Esophagus (tissue), 2 donors: ENCODE measurements around the gene PALLD. TPM values are rescaled to one million over a fixed set of nuclear protein-coding genes. Genes with fewer than 3 reads are reported as not detected.

Experiments
- H3K27ac ChIP-seq, 2 donors: one replicate each; pipeline ENCODE4 v1.5.1; 2013; ENCODE audit warnings: low read depth in 2 of 2, mild to moderate bottlenecking in 2 of 2, inconsistent platforms in 1 of 2, low read length in 1 of 2, moderate library complexity in 1 of 2
- H3K27me3 ChIP-seq, 2 donors: one replicate each; pipeline ENCODE4 v1.6.1; 2013; ENCODE audit warnings: low read length in 2 of 2, control low read depth in 1 of 2, mild to moderate bottlenecking in 1 of 2; ENCODE audit not compliant: insufficient read depth in 2 of 2, control insufficient read depth in 1 of 2
- H3K36me3 ChIP-seq, 2 donors: one replicate each; pipeline ENCODE4 v1.6.1; 2013; ENCODE audit warnings: low read length in 1 of 2; ENCODE audit not compliant: control insufficient read depth in 2 of 2, insufficient read depth in 2 of 2
- H3K4me1 ChIP-seq, 2 donors: one replicate each; pipeline ENCODE4 v1.6.1; 2013; ENCODE audit warnings: low read length in 1 of 2; ENCODE audit not compliant: control insufficient read depth in 2 of 2, insufficient read depth in 2 of 2
- H3K4me3 ChIP-seq, 2 donors: one replicate each; pipeline ENCODE4 v1.5.1; 2013; ENCODE audit warnings: low read length in 2 of 2, mild to moderate bottlenecking in 2 of 2, low read depth in 1 of 2, moderate library complexity in 1 of 2
- H3K9me3 ChIP-seq, 2 donors: one replicate each; pipeline ENCODE4 v1.6.1; 2013; ENCODE audit warnings: mild to moderate bottlenecking in 2 of 2, low read depth in 1 of 2, low read length in 1 of 2, moderate library complexity in 1 of 2; ENCODE audit not compliant: control insufficient read depth in 2 of 2, insufficient read depth in 1 of 2
- WGBS, 2 donors: extraction: QIAGEN DNeasy Blood & Tissue Kit; methylation state at CpG; one replicate each; pipeline ENCODE4 v1.1.7; 2013; 5-methylcytosine and 5-hydroxymethylcytosine counted together
- polyA plus RNA-seq, 2 donors: library from polyadenylated mRNA; stranded (reverse); fragments of 200-250 nt; gene quantifications; one replicate each; pipeline ENCODE4 v1.2.3, GENCODE V29; 2013
- donor health status: healthy with polysubstance abuse.
- donor health status: Bipolar disorder and iron deficiency.

Gene PALLD
- polyA plus RNA-seq, 2 donors, result 34.7 to 101 TPM

- no peaks in the 10 kb centered on the region for H3K27me3 ChIP-seq
- no peaks in the 10 kb centered on the region for H3K4me1 ChIP-seq
- H3K4me3 ChIP-seq, result no peak overlapping the region
- H3K36me3 ChIP-seq, result no peaks in the 10 kb centered on the region
- H3K9me3 ChIP-seq, result no peaks in the 10 kb centered on the region
- H3K27ac ChIP-seq, result no peak overlapping the region
- WGBS, 2 donors, result 57 to 77% methylated on average over 3 of the region's 3 CpGs
These were observed 8.0 kb upstream of the PALLD start for GRCh38 chr4:168488869-168489274.

GRCh38 chr4:168489616-168490015 is 7.2 kb upstream of the PALLD start:
- Histone ChIP-seq H3K4me1 (no peaks in the 10 kb centered on the region), H3K9me3 (no peaks in the 10 kb centered on the region), H3K36me3 (no peaks in the 10 kb centered on the region), H3K4me3 (no peak overlapping the region), H3K27me3 (no peaks in the 10 kb centered on the region), H3K27ac (no peak overlapping the region)
- 94 to 98% methylated on average over 1 of the region's 1 CpG for WGBS, 2 donors

- no peaks in the 10 kb centered on the region for H3K9me3 ChIP-seq
- WGBS, 2 donors, result 90 to 95% methylated on average over 2 of the region's 2 CpGs
- no peaks in the 10 kb centered on the region for H3K27me3 ChIP-seq
- no peak overlapping the region for H3K4me3 ChIP-seq
- no peaks in the 10 kb centered on the region for H3K4me1 ChIP-seq
- no peak overlapping the region for H3K27ac ChIP-seq
- H3K36me3 ChIP-seq, result no peaks in the 10 kb centered on the region
These were observed 6.1 kb upstream of the PALLD start for GRCh38 chr4:168490711-168491110.

- Histone ChIP-seq H3K36me3 (no peaks in the 10 kb centered on the region), H3K4me1 (no peaks in the 10 kb centered on the region), H3K27me3 (no peaks in the 10 kb centered on the region), H3K9me3 (no peaks in the 10 kb centered on the region), H3K4me3 (no peak overlapping the region), H3K27ac (no peak overlapping the region)
- WGBS, 2 donors, result 94 to 95% methylated on average over 2 of the region's 2 CpGs
These were observed 5.3 kb upstream of the PALLD start for GRCh38 chr4:168491563-168491962.

- no peaks in the 10 kb centered on the region for H3K27me3 ChIP-seq
- H3K27ac ChIP-seq, result no peak overlapping the region
- peaks cover 0 to 2% of the 10 kb centered on the region in 2 donors for H3K4me1 ChIP-seq
- H3K9me3 ChIP-seq, result no peaks in the 10 kb centered on the region
- H3K4me3 ChIP-seq, result no peak overlapping the region
- H3K36me3 ChIP-seq, result no peaks in the 10 kb centered on the region
These were observed 1.4 kb downstream of the PALLD start for GRCh38 chr4:168498251-168498650.

- H3K4me3 ChIP-seq, result no peak overlapping the region
- no peaks in the 10 kb centered on the region for H3K36me3 ChIP-seq
- H3K27me3 ChIP-seq, result no peaks in the 10 kb centered on the region
- H3K4me1 ChIP-seq, result peaks cover 0 to 2% of the 10 kb centered on the region in 2 donors
- no peaks in the 10 kb centered on the region for H3K9me3 ChIP-seq
- no peak overlapping the region for H3K27ac ChIP-seq
These were observed 2.4 kb downstream of the PALLD start for GRCh38 chr4:168499241-168499640.

GRCh38 chr4:168501407-168501806 is 4.6 kb downstream of the PALLD start:
- H3K36me3 ChIP-seq, result no peaks in the 10 kb centered on the region
- 64 to 65% methylated on average over 3 of the region's 3 CpGs for WGBS, 2 donors
- H3K9me3 ChIP-seq, result no peaks in the 10 kb centered on the region
- H3K4me3 ChIP-seq, result no peak overlapping the region
- H3K27me3 ChIP-seq, result no peaks in the 10 kb centered on the region
- H3K27ac ChIP-seq, result no peak overlapping the region
- H3K4me1 ChIP-seq, result peaks cover 0 to 2% of the 10 kb centered on the region in 2 donors

GRCh38 chr4:168502861-168503260 is 6.0 kb downstream of the PALLD start:
- H3K27ac ChIP-seq, result no peak overlapping the region
- H3K9me3 ChIP-seq, result no peaks in the 10 kb centered on the region
- no peak overlapping the region for H3K4me3 ChIP-seq
- WGBS, 2 donors, result 63 to 69% methylated on average over 6 of the region's 6 CpGs
- no peaks in the 10 kb centered on the region for H3K36me3 ChIP-seq
- H3K4me1 ChIP-seq, result peaks cover 0 to 2% of the 10 kb centered on the region in 2 donors
- no peaks in the 10 kb centered on the region for H3K27me3 ChIP-seq

- no peaks in the 10 kb centered on the region for H3K9me3 ChIP-seq
- H3K4me1 ChIP-seq, result peaks cover 0 to 2% of the 10 kb centered on the region in 2 donors
- H3K27me3 ChIP-seq, result no peaks in the 10 kb centered on the region
- WGBS, 2 donors, result 82% methylated on average over 9 of the region's 9 CpGs
- H3K36me3 ChIP-seq, result no peaks in the 10 kb centered on the region
- H3K27ac ChIP-seq, result no peak overlapping the region
- no peak overlapping the region for H3K4me3 ChIP-seq
These were observed 7.0 kb downstream of the PALLD start for GRCh38 chr4:168503652-168504362.

GRCh38 chr4:168504526-168504925 is 7.7 kb downstream of the PALLD start:
- Histone ChIP-seq H3K27me3 (no peaks in the 10 kb centered on the region), H3K9me3 (no peaks in the 10 kb centered on the region), H3K27ac (no peak overlapping the region), H3K4me3 (no peak overlapping the region), H3K4me1 (peaks cover 0 to 2% of the 10 kb centered on the region in 2 donors), H3K36me3 (no peaks in the 10 kb centered on the region)
- WGBS, 2 donors, result 89 to 91% methylated on average over 3 of the region's 3 CpGs
